K562 (cell line): ENCODE data around the gene PARP15. TPM values are rescaled to one million over a fixed set of nuclear protein-coding genes. Genes with fewer than 3 reads are reported as not detected.

Source experiments
- E2F3 ChIP-seq: fragments of 250-450 bp; sonication (Bioruptor Pico); IDR thresholded peaks from 2 replicates; pipeline ENCODE4 v1.4.0; 2020; ENCODE audit warnings: mild to moderate bottlenecking
- GTF2A2 ChIP-seq: IDR thresholded peaks from 2 replicates; pipeline ENCODE4 v1.6.1; 2016; ENCODE audit warnings: mild to moderate bottlenecking, missing genetic modification characterization, missing compliant biosample characterization
- MYNN ChIP-seq, 2 experiments: sonication (generic); formaldehyde crosslinking in 1 of 2; IDR thresholded peaks; 2 replicates each; pipeline versions ENCODE4 v1.5.0 to v1.6.1; 2016 to 2020; ENCODE audit warnings: antibody characterized with exemption in 1 of 2, missing genetic modification reagents in 1 of 2
- NFATC3 ChIP-seq: fragments of 450-650 bp; IDR thresholded peaks from 2 replicates; pipeline ENCODE4 v1.6.1; 2017; ENCODE audit warnings: mild to moderate bottlenecking
- NFIC ChIP-seq: fragments of 450-650 bp; IDR thresholded peaks from 2 replicates; pipeline ENCODE4 v1.6.1; 2017; ENCODE audit warnings: mild to moderate bottlenecking, inconsistent platforms
- PPARD ChIP-seq: fragments of 250-450 bp; sonication (Bioruptor Pico); IDR thresholded peaks from 2 replicates; pipeline ENCODE4 v1.8.0; 2022; ENCODE audit warnings: inconsistent platforms, mild to moderate bottlenecking, moderate library complexity
- TFAM ChIP-seq: fragments of 250-450 bp; sonication (Bioruptor Pico); conservative IDR thresholded peaks from 2 replicates; pipeline ENCODE4 v1.5.0; 2021; ENCODE audit warnings: mild to moderate bottlenecking, moderate library complexity
- polyA plus RNA-seq, 8 experiments: library from polyadenylated mRNA; depleted of rRNA in 4 of 8; stranded (reverse) in 5 of 8; unstranded in 3 of 8; fragments of >200 nt; fragmentation: Nextera tagmentation in 2 of 8; fragmentation: Illumina TruSeq in 1 of 8; extraction: Ambion mirVana in 2 of 8; extraction: Trizol in 1 of 8; gene quantifications; 2 replicates each; pipeline versions ENCODE4 v1.2.1 to v1.2.3, GENCODE V29; 2011 to 2014; ENCODE audit warnings: inconsistent platforms in 1 of 8, missing spikeins in 1 of 8
- total RNA-seq, 7 experiments: library from RNA; depleted of rRNA in 6 of 7; stranded (reverse); fragments of >200 nt in 6 of 7; fragmentation: Illumina TruSeq in 2 of 7; extraction: Trizol in 2 of 7; gene quantifications; 2 replicates each; pipeline versions ENCODE4 v1.2.1 to v1.2.3, GENCODE V29; 2011 to 2021; ENCODE audit warnings: low replicate concordance in 1 of 7
- TF ChIP-seq, protein P1 (sequence below): fragments of 250-450 bp; sonication (Bioruptor Pico); IDR thresholded peaks from 2 replicates; pipeline ENCODE4 v1.8.0; 2022; ENCODE audit warnings: inconsistent platforms, mild to moderate bottlenecking, moderate library complexity, borderline replicate concordance
- TF ChIP-seq, protein P2 (sequence below), 2 experiments: IDR thresholded peaks; 2 replicates each; pipeline ENCODE4 v1.6.1; 2012; ENCODE audit warnings: improper control_type of control experiment in 2 of 2, low read depth in 2 of 2, low read length in 2 of 2, borderline replicate concordance in 1 of 2
- TF ChIP-seq, protein P3 (sequence below), 2 experiments: fragments of 450-650 bp; conservative IDR thresholded peaks; 2 replicates each; pipeline ENCODE4 v1.6.1; 2017; ENCODE audit warnings: mild to moderate bottlenecking in 2 of 2, moderate library complexity in 2 of 2

PARP15 gene
- total and polyA plus RNA-seq, 9 of the 15 experiments (the other 6 are each of a cell fraction or from before 2014, with no cell fraction given): 0.05 to 0.40 (median 0.13) TPM

GRCh38 chr3:122679882-122680474 is 102.5 kb downstream of the PARP15 start (continued):
- TF ChIP-seq NFIC (no peak), GTF2A2 (tag) (no peak), NFATC3 (no peak), PPARD (CRISPR knock-in tag) (no peak), E2F3 (CRISPR knock-in tag) (no peak), TFAM (no peak), MYNN (IDR thresholded peaks at IDR 0.05) (no peak), MYNN (CRISPR knock-in tag; IDR thresholded peaks at IDR 0.05) (no peak)
- TF ChIP-seq, protein P1, sequence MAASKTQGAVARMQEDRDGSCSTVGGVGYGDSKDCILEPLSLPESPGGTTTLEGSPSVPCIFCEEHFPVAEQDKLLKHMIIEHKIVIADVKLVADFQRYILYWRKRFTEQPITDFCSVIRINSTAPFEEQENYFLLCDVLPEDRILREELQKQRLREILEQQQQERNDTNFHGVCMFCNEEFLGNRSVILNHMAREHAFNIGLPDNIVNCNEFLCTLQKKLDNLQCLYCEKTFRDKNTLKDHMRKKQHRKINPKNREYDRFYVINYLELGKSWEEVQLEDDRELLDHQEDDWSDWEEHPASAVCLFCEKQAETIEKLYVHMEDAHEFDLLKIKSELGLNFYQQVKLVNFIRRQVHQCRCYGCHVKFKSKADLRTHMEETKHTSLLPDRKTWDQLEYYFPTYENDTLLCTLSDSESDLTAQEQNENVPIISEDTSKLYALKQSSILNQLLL: no peak
- TF ChIP-seq, protein P2, sequence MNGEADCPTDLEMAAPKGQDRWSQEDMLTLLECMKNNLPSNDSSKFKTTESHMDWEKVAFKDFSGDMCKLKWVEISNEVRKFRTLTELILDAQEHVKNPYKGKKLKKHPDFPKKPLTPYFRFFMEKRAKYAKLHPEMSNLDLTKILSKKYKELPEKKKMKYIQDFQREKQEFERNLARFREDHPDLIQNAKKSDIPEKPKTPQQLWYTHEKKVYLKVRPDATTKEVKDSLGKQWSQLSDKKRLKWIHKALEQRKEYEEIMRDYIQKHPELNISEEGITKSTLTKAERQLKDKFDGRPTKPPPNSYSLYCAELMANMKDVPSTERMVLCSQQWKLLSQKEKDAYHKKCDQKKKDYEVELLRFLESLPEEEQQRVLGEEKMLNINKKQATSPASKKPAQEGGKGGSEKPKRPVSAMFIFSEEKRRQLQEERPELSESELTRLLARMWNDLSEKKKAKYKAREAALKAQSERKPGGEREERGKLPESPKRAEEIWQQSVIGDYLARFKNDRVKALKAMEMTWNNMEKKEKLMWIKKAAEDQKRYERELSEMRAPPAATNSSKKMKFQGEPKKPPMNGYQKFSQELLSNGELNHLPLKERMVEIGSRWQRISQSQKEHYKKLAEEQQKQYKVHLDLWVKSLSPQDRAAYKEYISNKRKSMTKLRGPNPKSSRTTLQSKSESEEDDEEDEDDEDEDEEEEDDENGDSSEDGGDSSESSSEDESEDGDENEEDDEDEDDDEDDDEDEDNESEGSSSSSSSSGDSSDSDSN (IDR thresholded peaks at IDR 0.05; ENCODE audit: borderline replicate concordance in 1 of 2, low read depth in 2 of 2, low read length in 2 of 2): 0 out of 4 replicates have a peak, but pooled peaks of 1 of the 2 experiments have one; percentile 39
- TF ChIP-seq, protein P3, sequence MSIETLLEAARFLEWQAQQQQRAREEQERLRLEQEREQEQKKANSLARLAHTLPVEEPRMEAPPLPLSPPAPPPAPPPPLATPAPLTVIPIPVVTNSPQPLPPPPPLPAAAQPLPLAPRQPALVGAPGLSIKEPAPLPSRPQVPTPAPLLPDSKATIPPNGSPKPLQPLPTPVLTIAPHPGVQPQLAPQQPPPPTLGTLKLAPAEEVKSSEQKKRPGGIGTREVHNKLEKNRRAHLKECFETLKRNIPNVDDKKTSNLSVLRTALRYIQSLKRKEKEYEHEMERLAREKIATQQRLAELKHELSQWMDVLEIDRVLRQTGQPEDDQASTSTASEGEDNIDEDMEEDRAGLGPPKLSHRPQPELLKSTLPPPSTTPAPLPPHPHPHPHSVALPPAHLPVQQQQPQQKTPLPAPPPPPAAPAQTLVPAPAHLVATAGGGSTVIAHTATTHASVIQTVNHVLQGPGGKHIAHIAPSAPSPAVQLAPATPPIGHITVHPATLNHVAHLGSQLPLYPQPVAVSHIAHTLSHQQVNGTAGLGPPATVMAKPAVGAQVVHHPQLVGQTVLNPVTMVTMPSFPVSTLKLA (conservative IDR thresholded peaks at IDR 0.05): 0 out of 4 replicates have a peak, but pooled peaks of 1 of the 2 experiments have one; percentile 9
